K562 treated with DMSO at 1 percent for 48 hours (cell line): Measurements from ENCODE around the gene BRF1. TPM values are rescaled to one million over a fixed set of nuclear protein-coding genes. Genes with fewer than 3 reads are reported as not detected.

Experiments
- total RNA-seq: library from RNA; unstranded; fragments of 300-600 nt; gene quantifications from 2 replicates; pipeline ENCODE4 v1.2.3, GENCODE V29; 2022; ENCODE audit warnings: low replicate concordance; ENCODE audit errors: extremely low read depth

BRF1 gene
- not detected in 2 replicates for total RNA-seq

GRCh38 chr14:105300542-105301102 lies at the start of gene BRF1:
Gene BRF1, minus strand, starts transcription at chr14:105301001. Its CDS starts 372 bp downstream, at chr14:105300629.

GRCh38 chr14:105314287-105315200 lies 13.7 kb upstream of the BRF1 start, which contains the start of gene PACS2:
Gene PACS2, plus strand, starts transcription at chr14:105314748. Its CDS starts 171 bp downstream, at chr14:105314919.

GRCh38 chr14:105248368-105249181 lies 52.2 kb downstream of the BRF1 start, which contains the start of gene BTBD6:
Gene BTBD6, plus strand, starts transcription at chr14:105248533. Its CDS starts 179 bp downstream, at chr14:105248712.

GRCh38 chr14:105180592-105181548 lies 119.9 kb downstream of the BRF1 start, which contains the start of gene NUDT14:
Gene NUDT14, minus strand, starts transcription at chr14:105181312. Its CDS starts 103 bp downstream, at chr14:105181209.

GRCh38 chr14:105168496-105168978 lies 132.3 kb downstream of the BRF1 start, which contains the start of gene JAG2:
Gene JAG2, minus strand, starts transcription at chr14:105168776. Its CDS starts 356 bp downstream, at chr14:105168420.

Other genes starting within 250 kb of the BRF1 start
- not detected in 2 replicates for gene GPR132, start 235.6 kb downstream of the BRF1 start, total RNA-seq
- not detected in 2 replicates for gene JAG2, start 132.2 kb downstream of the BRF1 start, total RNA-seq
- gene NUDT14, start 119.7 kb downstream of the BRF1 start, total RNA-seq: not detected in 2 replicates
- not detected in 2 replicates for gene BTBD6, start 52.5 kb downstream of the BRF1 start, total RNA-seq
- gene PACS2, start 13.7 kb upstream of the BRF1 start, total RNA-seq: not detected in 2 replicates
- not detected in 2 replicates for gene TEX22, start 97.5 kb upstream of the BRF1 start, total RNA-seq
- gene MTA1, start 118.8 kb upstream of the BRF1 start, total RNA-seq: not detected in 2 replicates
- not detected in 2 replicates for gene CRIP2, start 173.8 kb upstream of the BRF1 start, total RNA-seq
- not detected in 2 replicates for gene CRIP1, start 185.9 kb upstream of the BRF1 start, total RNA-seq
- not detected in 2 replicates for gene TEDC1, start 190.2 kb upstream of the BRF1 start, total RNA-seq
- gene TMEM121, start 225.6 kb upstream of the BRF1 start, total RNA-seq: not detected in 2 replicates